Duodenal mucosa (tissue), 2 donors: ENCODE results near the gene SYCP2.
"Not testable (repeated sequence)": the region's sequence is repeated elsewhere in the genome, so short reads cannot be mapped to it uniquely, and the experiment has no call there.

Experiments
- H3K27ac ChIP-seq: one replicate; pipeline ENCODE4 v1.7.0; 2013; ENCODE audit warnings: low read depth, low read length
- H3K27me3 ChIP-seq, 2 donors: one replicate each; pipeline ENCODE4 v1.7.0; 2013; ENCODE audit warnings: low read length in 2 of 2, control low read depth in 1 of 2; ENCODE audit not compliant: insufficient read depth in 2 of 2, control insufficient read depth in 1 of 2
- H3K36me3 ChIP-seq, 2 donors: one replicate each; pipeline ENCODE4 v1.7.0; 2013; ENCODE audit warnings: low read length in 2 of 2, control low read depth in 1 of 2; ENCODE audit not compliant: insufficient read depth in 2 of 2, control insufficient read depth in 1 of 2
- H3K4me1 ChIP-seq, 2 donors: one replicate each; pipeline ENCODE4 v1.7.0; 2013; ENCODE audit warnings: low read length in 2 of 2, control low read depth in 1 of 2; ENCODE audit not compliant: insufficient read depth in 2 of 2, control insufficient read depth in 1 of 2
- H3K4me3 ChIP-seq, 2 donors: one replicate each; pipeline ENCODE4 v1.7.0; 2013; ENCODE audit warnings: low read length in 2 of 2, low read depth in 1 of 2
- H3K9ac ChIP-seq, 2 donors: one replicate each; pipeline ENCODE4 v1.7.0; 2013; ENCODE audit warnings: low read length in 2 of 2, low read depth in 1 of 2
- H3K9me3 ChIP-seq, 2 donors: one replicate each; pipeline ENCODE4 v1.7.0; 2013; ENCODE audit warnings: low read length in 2 of 2, control low read depth in 1 of 2; ENCODE audit not compliant: control insufficient read depth in 1 of 2

Gene SYCP2

GRCh38 chr20:59911041-59911440, 22.4 kb downstream of the SYCP2 start:
- no peak overlapping the region for H3K4me3 ChIP-seq
- no peak overlapping the region for H3K27ac ChIP-seq
- H3K27me3 ChIP-seq, result no peaks in the 10 kb centered on the region
- H3K9ac ChIP-seq, result no peak overlapping the region
- no peaks in the 10 kb centered on the region for H3K9me3 ChIP-seq
- no peaks in the 10 kb centered on the region for H3K36me3 ChIP-seq
- no peaks in the 10 kb centered on the region for H3K4me1 ChIP-seq

GRCh38 chr20:59908855-59909254, 24.6 kb downstream of the SYCP2 start:
- Histone ChIP-seq H3K36me3 (no peaks in the 10 kb centered on the region), H3K27ac (no peak overlapping the region), H3K4me3 (no peak overlapping the region), H3K4me1 (no peaks in the 10 kb centered on the region), H3K9me3 (no peaks in the 10 kb centered on the region), H3K27me3 (no peaks in the 10 kb centered on the region), H3K9ac (no peak overlapping the region)

GRCh38 chr20:59903621-59904020, 29.8 kb downstream of the SYCP2 start:
- H3K9me3 ChIP-seq, result no peaks in the 10 kb centered on the region
- H3K9ac ChIP-seq, result no peak overlapping the region
- no peaks in the 10 kb centered on the region for H3K36me3 ChIP-seq
- H3K4me3 ChIP-seq, result no peak overlapping the region
- H3K4me1 ChIP-seq, result no peaks in the 10 kb centered on the region
- H3K27me3 ChIP-seq, result no peaks in the 10 kb centered on the region
- H3K27ac ChIP-seq, result no peak overlapping the region

GRCh38 chr20:59902470-59902869, 31.0 kb downstream of the SYCP2 start:
- no peaks in the 10 kb centered on the region for H3K9me3 ChIP-seq
- no peaks in the 10 kb centered on the region for H3K36me3 ChIP-seq
- no peak overlapping the region for H3K4me3 ChIP-seq
- H3K27me3 ChIP-seq, result no peaks in the 10 kb centered on the region
- H3K27ac ChIP-seq, result no peak overlapping the region
- H3K9ac ChIP-seq, result no peak overlapping the region
- no peaks in the 10 kb centered on the region for H3K4me1 ChIP-seq

GRCh38 chr20:59895908-59896307, 37.5 kb downstream of the SYCP2 start:
- H3K4me1 ChIP-seq, result peaks cover 0 to 9% of the 10 kb centered on the region in 2 donors
- H3K4me3 ChIP-seq, result no peak overlapping the region
- no peaks in the 10 kb centered on the region for H3K9me3 ChIP-seq
- H3K9ac ChIP-seq, result no peak overlapping the region
- H3K36me3 ChIP-seq, result no peaks in the 10 kb centered on the region
- H3K27me3 ChIP-seq, result no peaks in the 10 kb centered on the region
- no peak overlapping the region for H3K27ac ChIP-seq

DNA sequence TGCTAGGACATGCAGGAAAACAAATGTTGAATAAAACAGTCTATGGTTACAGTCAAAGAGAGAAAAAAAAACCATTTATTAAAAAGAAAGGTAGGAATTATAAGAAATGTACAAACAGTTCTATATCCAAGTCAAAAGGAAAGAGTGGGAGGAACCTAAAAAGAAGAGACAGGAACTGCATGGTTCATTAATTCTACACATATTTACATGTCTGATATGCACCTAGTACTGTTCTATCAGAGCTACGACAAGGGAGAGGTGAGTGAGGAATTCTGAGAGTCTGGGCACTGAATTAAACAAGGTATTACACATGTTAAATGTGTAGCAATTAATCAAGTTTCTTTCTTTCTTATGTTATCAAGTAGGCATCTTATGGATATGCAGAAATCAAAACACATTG, 41.9 kb downstream of the SYCP2 start:
- H3K27me3 ChIP-seq, result no peaks in the 10 kb centered on the region
- H3K27ac ChIP-seq, result no peak overlapping the region
- peaks cover 0 to 8% of the 10 kb centered on the region in 2 donors for H3K4me1 ChIP-seq
- H3K4me3 ChIP-seq, result no peak overlapping the region
- H3K9me3 ChIP-seq, result no peaks in the 10 kb centered on the region
- no peaks in the 10 kb centered on the region for H3K36me3 ChIP-seq
- no peak overlapping the region for H3K9ac ChIP-seq

DNA sequence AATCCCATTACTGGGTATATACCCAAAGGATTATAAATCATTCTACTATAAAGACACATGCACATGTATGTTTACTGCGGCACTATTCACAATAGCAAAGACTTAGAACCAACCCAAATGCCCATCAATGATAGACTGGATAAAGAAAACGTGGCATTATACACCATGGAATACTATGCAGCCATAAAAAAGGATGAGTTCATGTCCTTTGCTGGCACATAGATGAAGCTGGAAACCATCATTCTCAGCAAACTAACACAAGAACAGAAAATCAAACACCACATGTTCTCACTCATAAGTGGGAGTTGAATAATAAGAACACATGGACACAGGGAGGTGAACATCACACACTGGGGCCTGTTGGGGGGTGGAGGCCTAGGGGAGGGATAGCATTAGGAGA, 43.4 kb downstream of the SYCP2 start:
- not testable (repeated sequence) for H3K36me3 ChIP-seq, H3K27ac ChIP-seq, H3K9me3 ChIP-seq, H3K9ac ChIP-seq, H3K4me1 ChIP-seq, H3K4me3 ChIP-seq, H3K27me3 ChIP-seq

- Histone ChIP-seq H3K27me3 (no peaks in the 10 kb centered on the region), H3K27ac (no peak overlapping the region), H3K9me3 (no peaks in the 10 kb centered on the region), H3K9ac (no peak overlapping the region), H3K4me3 (no peak overlapping the region), H3K4me1 (no peaks in the 10 kb centered on the region), H3K36me3 (no peaks in the 10 kb centered on the region)
Measured at GRCh38 chr20:59888050-59888449, 45.4 kb downstream of the SYCP2 start.

GRCh38 chr20:59884494-59884893, 48.9 kb downstream of the SYCP2 start:
- Histone ChIP-seq H3K36me3 (no peaks in the 10 kb centered on the region), H3K9me3 (no peaks in the 10 kb centered on the region), H3K27me3 (no peaks in the 10 kb centered on the region), H3K4me1 (no peaks in the 10 kb centered on the region), H3K4me3 (no peak overlapping the region), H3K9ac (no peak overlapping the region), H3K27ac (no peak overlapping the region)

DNA sequence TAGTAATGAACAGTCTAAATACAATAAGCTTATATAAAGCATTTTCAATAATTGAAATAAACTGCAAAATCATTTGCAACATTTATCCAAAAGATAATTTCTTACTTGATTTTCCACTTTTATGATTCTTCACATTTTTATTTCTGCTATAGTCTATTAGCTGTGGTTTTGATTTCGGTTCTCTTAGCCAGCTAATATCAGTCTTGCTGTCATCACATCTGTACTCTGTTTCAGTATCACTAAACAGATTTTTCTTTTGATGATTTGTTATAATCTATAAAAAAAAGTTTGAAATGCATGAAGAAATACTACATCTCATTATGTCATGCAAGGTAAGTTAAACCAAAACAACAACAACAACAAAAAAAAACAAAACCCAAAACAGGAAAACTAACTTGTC, 53.2 kb downstream of the SYCP2 start:
- Histone ChIP-seq H3K4me1 (no peaks in the 10 kb centered on the region), H3K9ac (no peak overlapping the region), H3K36me3 (no peaks in the 10 kb centered on the region), H3K4me3 (no peak overlapping the region), H3K9me3 (no peaks in the 10 kb centered on the region), H3K27ac (no peak overlapping the region), H3K27me3 (no peaks in the 10 kb centered on the region)

GRCh38 chr20:59873409-59873808, 60.0 kb downstream of the SYCP2 start:
- H3K9me3 ChIP-seq, result no peaks in the 10 kb centered on the region
- no peaks in the 10 kb centered on the region for H3K4me1 ChIP-seq
- H3K27ac ChIP-seq, result no peak overlapping the region
- no peaks in the 10 kb centered on the region for H3K36me3 ChIP-seq
- H3K4me3 ChIP-seq, result no peak overlapping the region
- H3K9ac ChIP-seq, result no peak overlapping the region
- H3K27me3 ChIP-seq, result no peaks in the 10 kb centered on the region
